HCT116 (cell line): ENCODE results near the gene GCDH. TPM values are rescaled to one million over a fixed set of nuclear protein-coding genes. Genes with fewer than 3 reads are reported as not detected.

ENCODE experiments used
- ATAC-seq: fragments of 200-7000 bp; cut with Tn5 transposase; 2 replicates; pipeline ENCODE4 v1.9.1; 2020; ENCODE audit warnings: mild to moderate bottlenecking, moderate library complexity
- BruUV-seq: library from RNA; stranded (reverse); fragments of 400-500 nt; replicated peaks from 2 replicates; lab custom pipeline; 2021; lab: Mats Ljungman, UMichigan
- CTCF ChIA-PET: fragments of 300-600 bp; sonication (Branson Sonifier 250); formaldehyde crosslinking; loops from one replicate; lab custom pipeline; 2021; ENCODE audit warnings: antibody characterized with exemption; lab: Charles Lee
- POLR2A ChIA-PET: fragments of 300-600, 350-600 bp; sonication (Branson Sonifier 250); formaldehyde crosslinking; loops from one replicate; lab custom pipeline; 2021; ENCODE audit warnings: antibody characterized with exemption; lab: Charles Lee
- RAD21 ChIA-PET, 2 experiments: fragments of 300-600 bp; sonication (Branson Sonifier 250); formaldehyde crosslinking; loops; one replicate each; lab custom pipeline; 2023; ENCODE audit warnings: low total read pairs in 2 of 2; ENCODE audit not compliant: uncharacterized antibody in 2 of 2, unreplicated experiment in 2 of 2, low non-redundant PET in 1 of 2; lab: Charles Lee
- DNase-seq: peaks from one replicate; pipeline ENCODE4 v3.0.0-alpha.2; 2010; ENCODE audit warnings: low read depth, low spot score
- H2AFZ ChIP-seq: fragments of 200-600 bp; shearing (Covaris generic), sonication (generic); 2 replicates; pipeline ENCODE4 v1.6.1; 2017; ENCODE audit warnings: low read depth, mixed run types, mixed read lengths, antibody characterized with exemption, low read length; ENCODE audit not compliant: poor library complexity, severe bottlenecking
- H3K27ac ChIP-seq: 2 replicates; pipeline ENCODE4 v1.5.1; 2012; ENCODE audit warnings: low read depth, low read length
- H3K27me3 ChIP-seq: fragments of 200-600 bp; sonication (generic); 2 replicates; pipeline ENCODE4 v1.6.1; 2016; ENCODE audit warnings: mixed run types, low read length, mixed read lengths; ENCODE audit not compliant: insufficient read depth
- H3K36me3 ChIP-seq, 2 experiments: fragments of 200-500 bp in 1 of 2; fragments of 200-600 bp in 1 of 2; sonication (Bioruptor generic) in 1 of 2; sonication (generic) in 1 of 2; 2 replicates each; pipeline versions ENCODE4 v1.5.1 to v1.6.1; 2014 to 2016; ENCODE audit warnings: low read length in 2 of 2, inconsistent platforms in 1 of 2, mixed read lengths in 1 of 2, mixed run types in 1 of 2; ENCODE audit not compliant: insufficient read depth in 2 of 2, control insufficient read depth in 1 of 2
- H3K4me1 ChIP-seq, 2 experiments: fragments of 200-600 bp in 1 of 2; sonication (generic) in 1 of 2; 2 replicates each; pipeline versions ENCODE4 v1.5.1 to v1.6.1; 2012 to 2017; ENCODE audit warnings: low read length in 2 of 2, inconsistent platforms in 1 of 2, mild to moderate bottlenecking in 1 of 2, mixed read lengths in 1 of 2, mixed run types in 1 of 2, moderate library complexity in 1 of 2; ENCODE audit not compliant: insufficient read depth in 2 of 2, control insufficient read depth in 1 of 2
- H3K4me2 ChIP-seq: fragments of 200-600 bp; sonication (generic); 2 replicates; pipeline ENCODE4 v1.6.1; 2017; ENCODE audit warnings: mixed run types, low read length, mixed read lengths
- H3K4me3 ChIP-seq, 2 experiments: fragments of 200-600 bp in 1 of 2; sonication (generic) in 1 of 2; replicated peaks in 1 of 2; 2 replicates each; pipeline ENCODE4 v1.5.1; 2011 to 2016; ENCODE audit warnings: low read length in 2 of 2, control low read depth in 1 of 2, low read depth in 1 of 2, mild to moderate bottlenecking in 1 of 2, mixed read lengths in 1 of 2, mixed run types in 1 of 2
- H3K79me2 ChIP-seq: fragments of 200-600 bp; sonication (generic); 2 replicates; pipeline ENCODE4 v1.6.1; 2017; ENCODE audit warnings: mild to moderate bottlenecking, mixed run types, low read length, moderate library complexity, mixed read lengths; ENCODE audit not compliant: insufficient read depth
- H3K9ac ChIP-seq: fragments of 200-600 bp; sonication (generic); 2 replicates; pipeline ENCODE4 v1.6.1; 2016; ENCODE audit warnings: low read length, mixed read lengths
- H3K9me2 ChIP-seq: fragments of 200-600 bp; sonication (generic), shearing (Covaris generic); 2 replicates; pipeline ENCODE4 v1.6.1; 2017; ENCODE audit warnings: mixed run types, mild to moderate bottlenecking, moderate library complexity; ENCODE audit not compliant: insufficient read depth
- H3K9me3 ChIP-seq, 2 experiments: fragments of 200-500 bp in 1 of 2; fragments of 200-600 bp in 1 of 2; sonication (Bioruptor generic) in 1 of 2; sonication (generic) in 1 of 2; 2 replicates each; pipeline ENCODE4 v1.6.1; 2014 to 2017; ENCODE audit warnings: low read length in 2 of 2, mixed read lengths in 2 of 2, inconsistent platforms in 1 of 2, low read depth in 1 of 2, mild to moderate bottlenecking in 1 of 2, mixed run types in 1 of 2, moderate library complexity in 1 of 2; ENCODE audit not compliant: control insufficient read depth in 1 of 2, insufficient read depth in 1 of 2
- H4K20me1 ChIP-seq: fragments of 200-600 bp; sonication (generic), shearing (Covaris generic); 2 replicates; pipeline ENCODE4 v1.6.1; 2017; ENCODE audit warnings: mixed run types, mild to moderate bottlenecking, moderate library complexity; ENCODE audit not compliant: insufficient read depth
- CEBPB ChIP-seq: IDR thresholded peaks from 2 replicates; pipeline ENCODE4 v1.6.1; 2012; ENCODE audit warnings: low read depth
- POLR2AphosphoS5 ChIP-seq: IDR thresholded peaks from 2 replicates; pipeline ENCODE4 v1.6.1; 2011; ENCODE audit warnings: mild to moderate bottlenecking, low read depth, low read length, moderate library complexity
- YY1 ChIP-seq: IDR thresholded peaks from 2 replicates; pipeline ENCODE4 v1.6.1; 2011; ENCODE audit warnings: low read length, low read depth, moderate library complexity, mild to moderate bottlenecking; ENCODE audit not compliant: insufficient replicate concordance; ENCODE audit errors: extremely low read depth
- intact Hi-C: fragments of 100-400 bp; cut with micrococcal nuclease; formaldehyde crosslinking; loops from 2 replicates; pipeline ENCODE4 v1.10.0; 2022
- microRNA-seq: library from miRNA; unstranded; fragments of <30 nt; microRNA quantifications from one replicate; pipeline ENCODE4, GENCODE V29; 2016; ENCODE audit warnings: borderline number of aligned reads
- total RNA-seq: library from RNA; stranded (reverse); gene quantifications from one replicate; pipeline ENCODE4 v1.2.1, GENCODE V29; 2021; ENCODE audit not compliant: unreplicated experiment

The GCDH gene
- total RNA-seq, 1 experiment from 2014 or later, result 23.2 TPM

DNA sequence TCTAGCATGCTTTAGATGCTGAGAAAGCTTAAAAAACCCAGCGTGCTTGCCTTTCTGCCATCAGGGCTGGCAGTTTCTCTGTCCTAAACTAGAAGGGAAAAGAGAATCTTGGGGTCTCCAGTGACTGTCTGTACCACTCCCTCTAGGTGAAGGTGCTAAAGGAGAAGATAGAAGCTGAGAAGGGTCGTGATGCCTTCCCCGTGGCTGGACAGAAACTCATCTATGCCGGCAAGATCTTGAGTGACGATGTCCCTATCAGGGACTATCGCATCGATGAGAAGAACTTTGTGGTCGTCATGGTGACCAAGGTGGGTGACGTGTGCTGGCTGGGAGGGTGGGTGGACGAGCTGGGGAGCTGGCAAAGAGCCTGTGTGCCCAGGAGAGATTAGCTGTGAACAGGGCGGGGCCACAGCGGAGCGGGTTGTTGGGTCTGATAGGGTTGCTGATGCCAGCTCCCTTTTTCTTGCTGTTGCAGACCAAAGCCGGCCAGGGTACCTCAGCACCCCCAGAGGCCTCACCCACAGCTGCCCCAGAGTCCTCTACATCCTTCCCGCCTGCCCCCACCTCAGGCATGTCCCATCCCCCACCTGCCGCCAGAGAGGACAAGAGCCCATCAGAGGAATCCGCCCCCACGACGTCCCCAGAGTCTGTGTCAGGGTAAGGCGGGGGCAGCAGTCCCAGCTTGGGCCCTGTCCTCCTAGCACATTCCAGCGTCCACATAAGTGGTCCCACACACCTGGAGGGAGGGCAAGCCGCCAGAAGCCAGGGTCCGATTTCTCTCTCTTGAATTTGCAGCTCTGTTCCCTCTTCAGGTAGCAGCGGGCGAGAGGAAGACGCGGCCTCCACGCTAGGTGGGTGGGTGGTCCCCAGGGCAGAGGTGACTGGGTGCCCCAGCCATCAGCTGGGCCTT lies 57.0 kb downstream of the GCDH start:
- Histone ChIP-seq H2AFZ (no peak overlapping the region), H4K20me1 (no peaks in the 10 kb centered on the region), H3K4me3 (no peak overlapping the region; a peak in 1 of 4 replicates), H3K9me2 (no peaks in the 10 kb centered on the region), H3K36me3 (peaks cover 38 to 43% of the 10 kb centered on the region in 2 experiments), H3K27ac (peak overlapping the region; percentile 20), H3K9ac (peak overlapping the region; percentile 93), H3K4me2 (peak overlapping the region; percentile 91), H3K4me1 (peaks cover 3 to 21% of the 10 kb centered on the region in 2 experiments; a peak in 3 of 4 replicates), H3K79me2 (peaks cover 58% of the 10 kb centered on the region), H3K27me3 (no peaks in the 10 kb centered on the region), H3K9me3 (no peaks in the 10 kb centered on the region)
- intact Hi-C loops, result no loop called here
- TF ChIP-seq POLR2AphosphoS5 (0 out of 2 replicates have a peak, but pooled peaks have one; percentile 9), CEBPB (no peak)
- no peak for ATAC-seq
- no TSS peak for BruUV-seq
- ChIA-PET CTCF (interaction anchor here (2.0 kb wide), 1 partner anchor 17 kb away, joined by 6 read pairs; no protein-coding TSS in a partner anchor), POLR2A (interaction anchor here (0.7 to 1.4 kb wide), 2 partner anchors 220 to 334 kb away, joined by 3 read pairs; no protein-coding TSS in a partner anchor), RAD21 (no interaction called here)
- no peak for DNase-seq

DNA sequence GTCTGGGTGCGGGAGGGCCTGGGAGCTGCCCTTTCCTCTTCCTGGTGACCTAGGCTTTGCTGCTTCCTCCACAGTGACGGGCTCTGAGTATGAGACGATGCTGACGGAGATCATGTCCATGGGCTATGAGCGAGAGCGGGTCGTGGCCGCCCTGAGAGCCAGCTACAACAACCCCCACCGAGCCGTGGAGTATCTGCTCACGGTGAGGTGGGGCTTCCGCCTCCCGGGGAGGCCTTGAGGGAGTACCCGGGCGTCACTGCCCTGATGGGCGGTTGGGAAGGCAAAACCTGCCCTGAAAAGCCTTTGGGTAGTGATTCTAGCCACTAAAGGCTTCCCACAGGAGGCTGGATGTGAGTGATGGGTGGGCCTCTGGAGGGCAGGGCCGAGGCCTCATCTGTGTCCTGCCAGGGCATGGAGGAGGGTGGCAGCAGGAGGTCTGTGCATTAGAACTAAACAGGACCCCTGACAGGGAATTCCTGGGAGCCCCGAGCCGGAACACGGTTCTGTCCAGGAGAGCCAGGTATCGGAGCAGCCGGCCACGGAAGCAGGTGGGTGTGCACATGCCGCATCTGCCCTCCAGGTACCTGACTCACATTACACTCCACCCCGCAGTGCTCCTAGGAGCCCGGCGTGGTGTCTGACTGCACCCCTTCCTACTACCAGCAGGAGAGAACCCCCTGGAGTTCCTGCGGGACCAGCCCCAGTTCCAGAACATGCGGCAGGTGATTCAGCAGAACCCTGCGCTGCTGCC lies 57.8 kb downstream of the GCDH start:
- no peak for TF ChIP-seq YY1
- TF ChIP-seq POLR2AphosphoS5, result 0 out of 2 replicates have a peak, but pooled peaks have one; percentile 16
- POLR2A ChIA-PET, result interaction anchor here (1.4 kb wide), 1 partner anchor 333 kb away, joined by 3 read pairs; no protein-coding TSS in a partner anchor

More for the DNA sequence above, 57.8 kb downstream of the GCDH start:
- peaks cover 62% of the 10 kb centered on the region for H3K79me2 ChIP-seq
- H4K20me1 ChIP-seq, result no peaks in the 10 kb centered on the region; the same call in 1 of the 2 replicates
- no peaks in the 10 kb centered on the region for H3K9me2 ChIP-seq
- peak overlapping the region; percentile 2; the same call in 1 of the 2 replicates for H3K27ac ChIP-seq
- no peak for DNase-seq
- intact Hi-C loops, result no loop called here
- no peak overlapping the region for H3K4me3 ChIP-seq
- peaks cover 3 to 16% of the 10 kb centered on the region in 2 experiments; a peak in 3 of 4 replicates for H3K4me1 ChIP-seq
- no peak overlapping the region for H2AFZ ChIP-seq
- H3K9me3 ChIP-seq, result no peaks in the 10 kb centered on the region
- no TSS peak for BruUV-seq
- peaks cover 34 to 43% of the 10 kb centered on the region in 2 experiments for H3K36me3 ChIP-seq
- CTCF ChIA-PET, result interaction anchor here (2.0 kb wide), 1 partner anchor 16 kb away, joined by 6 read pairs; no protein-coding TSS in a partner anchor
- no peak for ATAC-seq
- RAD21 ChIA-PET, result no interaction called here
- H3K27me3 ChIP-seq, result no peaks in the 10 kb centered on the region
- no peak overlapping the region for H3K4me2 ChIP-seq
- H3K9ac ChIP-seq, result no peak overlapping the region

Small RNAs within 50 kb of the gene (microRNA-seq; reads per million reads assigned to microRNA genes)
- not detected for gene MIR5695
- 1.2 reads per million for gene MIR6515
- gene MIR6794, result not detected

Other genes with a start within 250 kb of the GCDH start
- gene MAN2B1, start 224.4 kb upstream of the GCDH start, total RNA-seq, result 48.3 TPM
- gene WDR83, start 224.4 kb upstream of the GCDH start, total RNA-seq, result 20.1 TPM
- gene DHPS, start 209.3 kb upstream of the GCDH start, total RNA-seq, result 134 TPM
- not detected for gene GNG14, start 203.2 kb upstream of the GCDH start, total RNA-seq
- gene FBXW9, start 194.5 kb upstream of the GCDH start, total RNA-seq, result 14.0 TPM
- 81.8 TPM for gene TNPO2, start 167.2 kb upstream of the GCDH start, total RNA-seq
- 155 TPM for gene TRIR, start 156.5 kb upstream of the GCDH start, total RNA-seq
- 77.6 TPM for gene GET3, start 153.7 kb upstream of the GCDH start, total RNA-seq
- 0.10 TPM for gene BEST2, start 139.4 kb upstream of the GCDH start, total RNA-seq
- gene HOOK2, start 115.6 kb upstream of the GCDH start, total RNA-seq, result 96.3 TPM
- 194 TPM for gene JUNB, start 99.7 kb upstream of the GCDH start, total RNA-seq
- gene PRDX2, start 89.4 kb upstream of the GCDH start, total RNA-seq, result 387 TPM
- gene THSD8, start 89.1 kb upstream of the GCDH start, total RNA-seq, result 33.3 TPM
- gene RNASEH2A, start 84.6 kb upstream of the GCDH start, total RNA-seq, result 54.5 TPM
- 25.1 TPM for gene RTBDN, start 56.6 kb upstream of the GCDH start, total RNA-seq
- gene MAST1, start 52.6 kb upstream of the GCDH start, total RNA-seq, result 28.9 TPM
- gene DNASE2, start 9.7 kb upstream of the GCDH start, total RNA-seq, result 36.6 TPM
- not detected for gene KLF1, start 4.0 kb upstream of the GCDH start, total RNA-seq
- 0.25 TPM for gene SYCE2, start 28.1 kb downstream of the GCDH start, total RNA-seq
- 129 TPM for gene FARSA, start 42.6 kb downstream of the GCDH start, total RNA-seq
- gene CALR, start 47.4 kb downstream of the GCDH start, total RNA-seq, result 739 TPM
- 163 TPM for gene RAD23A, start 54.7 kb downstream of the GCDH start, total RNA-seq
- gene GADD45GIP1, start 66.1 kb downstream of the GCDH start, total RNA-seq, result 35.9 TPM
- gene DAND5, start 78.4 kb downstream of the GCDH start, total RNA-seq, result 0.25 TPM
- gene NFIX, start 104.3 kb downstream of the GCDH start, total RNA-seq, result 34.8 TPM
- gene LYL1, start 211.7 kb downstream of the GCDH start, total RNA-seq, result 2.6 TPM
- gene TRMT1, start 225.6 kb downstream of the GCDH start, total RNA-seq, result 84.4 TPM
- 181 TPM for gene NACC1, start 227.1 kb downstream of the GCDH start, total RNA-seq